D721Med (cell line): ENCODE data around the gene IL36G.
"Not testable (repeated sequence)": the region's sequence is repeated elsewhere in the genome, so short reads cannot be mapped to it uniquely, and the experiment has no call there.

Experiments
- DNase-seq: peaks from one replicate; pipeline ENCODE4 v3.0.0; 2011; ENCODE audit warnings: low spot score; ENCODE audit not compliant: insufficient read length
- FAIRE-seq: peaks from 2 replicates; lab custom pipeline; 2011; peaks lifted over from hg19 to GRCh38; lab: Jason Lieb, UNC
- CTCF ChIP-seq: IDR thresholded peaks from 2 replicates; pipeline ENCODE4 v1.5.1; 2012; ENCODE audit warnings: mild to moderate bottlenecking, control low read depth; ENCODE audit not compliant: insufficient read depth; ENCODE audit errors: missing control alignments

IL36G gene

GRCh38 chr2:112977559-112978056 is at the start of gene IL36G:
Gene IL36G, plus strand, starts transcription at chr2:112978006. Its CDS starts 633 bp downstream, at chr2:112978639.
- FAIRE-seq (no peak), DNase-seq (no peak)
- no peak for TF ChIP-seq CTCF

- no peak for DNase-seq
- no peak for TF ChIP-seq CTCF
- no peak for FAIRE-seq
Measured at GRCh38 chr2:112933261-112933660, 44.5 kb upstream of the IL36G start.

- not testable (repeated sequence) for FAIRE-seq, DNase-seq
Measured at GRCh38 chr2:112934117-112934516, 43.7 kb upstream of the IL36G start.

GRCh38 chr2:112936927-112937232 is 40.9 kb upstream of the IL36G start:
- TF ChIP-seq CTCF, result no peak
- DNase-seq, result no peak
- no peak for FAIRE-seq

GRCh38 chr2:112938904-112939303 is 38.9 kb upstream of the IL36G start:
- DNase-seq (no peak), FAIRE-seq (no peak)
- no peak for TF ChIP-seq CTCF

GRCh38 chr2:112939425-112939824 is 38.4 kb upstream of the IL36G start:
- DNase-seq, result no peak
- no peak for FAIRE-seq
- no peak for TF ChIP-seq CTCF

- TF ChIP-seq CTCF, result no peak
- FAIRE-seq (no peak), DNase-seq (no peak)
Measured at GRCh38 chr2:112940859-112941625, 36.8 kb upstream of the IL36G start.
